Pancreas (tissue), 10 donors: ENCODE results near the gene TUBGCP2. TPM values are rescaled to one million over a fixed set of nuclear protein-coding genes. Genes with fewer than 3 reads are reported as not detected.

ENCODE experiments used
- ATAC-seq, 4 donors: fragments of 200-7000 bp; cut with Tn5 transposase; one replicate each; pipeline versions ENCODE4 v1.8.0 to v1.9.1; 2020; ENCODE audit warnings: mild to moderate bottlenecking in 4 of 4, moderate library complexity in 4 of 4
- DNase-seq, 6 donors: peaks; one replicate each; pipeline ENCODE4 v3.0.0-alpha.2; 2020
- FAIRE-seq: peaks from 2 replicates; lab custom pipeline; 2012; peaks lifted over from hg19 to GRCh38; lab: Jason Lieb, UNC
- H3K27ac ChIP-seq, 4 donors: fragments of 200-600 bp; sonication (generic); 1 replicate in 3 of 4; 2 replicates in 1 of 4; pipeline versions ENCODE4 v1.5.0 to v1.8.0; 2020
- H3K27me3 ChIP-seq, 4 donors: fragments of 200-600 bp; one replicate each; pipeline ENCODE4 v1.8.0; 2021
- H3K36me3 ChIP-seq, 3 donors: fragments of 200-600 bp; sonication (generic) in 1 of 3; one replicate each; pipeline versions ENCODE4 v1.5.0 to v1.8.0; 2020 to 2021
- H3K4me1 ChIP-seq, 3 donors: fragments of 200-600 bp; one replicate each; pipeline ENCODE4 v1.8.0; 2021
- H3K4me3 ChIP-seq, 4 donors: fragments of 200-600 bp; sonication (generic) in 2 of 4; one replicate each; pipeline versions ENCODE4 v1.5.0 to v1.8.0; 2020 to 2021
- H3K9me3 ChIP-seq, 4 donors: fragments of 200-600 bp; one replicate each; pipeline ENCODE4 v1.8.0; 2021
- CTCF ChIP-seq, 4 donors: fragments of 200-600 bp; sonication (generic) in 3 of 4; IDR thresholded peaks; one replicate each; pipeline versions ENCODE4 v1.5.0 to v1.8.0; 2021; ENCODE audit warnings: antibody characterized with exemption in 4 of 4
- WGBS, 2 donors: extraction: QIAGEN DNeasy Blood & Tissue Kit; methylation state at CpG; one replicate each; pipeline ENCODE4 v1.1.7; 2013; 5-methylcytosine and 5-hydroxymethylcytosine counted together
- intact Hi-C, 3 donors: fragments of 100-400 bp; cut with DNase I; formaldehyde crosslinking; loops; one replicate each; pipeline versions ENCODE4 v1.11.1 to v1.14.2; 2022
- polyA plus RNA-seq, 2 donors: library from polyadenylated mRNA; stranded (reverse); fragments of 200-250 nt; gene quantifications; one replicate each; pipeline ENCODE4 v1.2.3, GENCODE V29; 2013
- total RNA-seq, 6 donors: library from RNA; stranded (reverse); fragmentation: NEBNext Ultra II Directional in 4 of 6; extraction: Animal tissue kit (Norgen Biotek cat#: 25700) in 4 of 6; gene quantifications; one replicate each; pipeline versions ENCODE4 v1.2.1 to v1.2.4, GENCODE V29; 2021 to 2023
- donor health status: healthy with polysubstance abuse.
- donor health status: DM: no; HTN: no; CAD: no; lungs with moderate emphysema.
- donor health status: DM: no; HTN: no; CAD: no.
- donor health status: control.
- donor health status: control.
- donor health status: Bipolar disorder and iron deficiency.
- donor health status: DM: yes; HTN: yes; CAD: no.
- donor health status: DM: no; HTN: no; CAD: no.
- donor health status: DM: no; HTN: no; CAD: no.
- donor health status: DM: yes; HTN: yes; CAD: no.

The TUBGCP2 gene
- total and polyA plus RNA-seq, 8 donors = 23.5 to 161 (median 29.3) TPM

GRCh38 chr10:133248334-133248715, 60.3 kb downstream of the TUBGCP2 start:
- intact Hi-C loops = no loop called here
- H3K9me3 ChIP-seq = no peaks in the 10 kb centered on the region
- no peak for ATAC-seq
- no peaks in the 10 kb centered on the region for H3K36me3 ChIP-seq
- no peaks in the 10 kb centered on the region for H3K27me3 ChIP-seq
- no peak overlapping the region for H3K27ac ChIP-seq
- DNase-seq = no peak
- H3K4me3 ChIP-seq = no peak overlapping the region
- no peaks in the 10 kb centered on the region for H3K4me1 ChIP-seq
- no peak for FAIRE-seq
- WGBS, 2 donors = 89 to 95% methylated on average over 12 of the region's 12 CpGs
- no peak for TF ChIP-seq CTCF (IDR thresholded peaks at IDR 0.05)

- no peaks in the 10 kb centered on the region for H3K9me3 ChIP-seq
- no peaks in the 10 kb centered on the region for H3K4me1 ChIP-seq
- ATAC-seq (no peak), FAIRE-seq (no peak), DNase-seq (no peak)
- no peak for TF ChIP-seq CTCF (IDR thresholded peaks at IDR 0.05)
- H3K27ac ChIP-seq = no peak overlapping the region
- H3K4me3 ChIP-seq = no peak overlapping the region
- H3K27me3 ChIP-seq = no peaks in the 10 kb centered on the region
- 78 to 84% methylated on average over 31 to 36 of the region's 36 CpGs for WGBS, 2 donors
- no peaks in the 10 kb centered on the region for H3K36me3 ChIP-seq
- intact Hi-C loops = no loop called here
Observed at GRCh38 chr10:133247681-133248333, 60.9 kb downstream of the TUBGCP2 start.

GRCh38 chr10:133246236-133246626, 62.4 kb downstream of the TUBGCP2 start:
- FAIRE-seq = no peak
- intact Hi-C loops = no loop called here
- Histone ChIP-seq H3K4me1 (no peaks in the 10 kb centered on the region), H3K36me3 (no peaks in the 10 kb centered on the region), H3K4me3 (no peak overlapping the region), H3K27me3 (peaks cover 0 to 9% (median 0%) of the 10 kb centered on the region in 4 donors), H3K27ac (no peak overlapping the region), H3K9me3 (no peaks in the 10 kb centered on the region)
- ATAC-seq = no peak
- 57 to 60% methylated on average over 12 of the region's 12 CpGs for WGBS, 2 donors
- no peak for DNase-seq
- TF ChIP-seq CTCF (IDR thresholded peaks at IDR 0.05) = no peak

- intact Hi-C loops = no loop called here
- 50 to 57% methylated on average over 29 to 33 of the region's 33 CpGs for WGBS, 2 donors
- ATAC-seq = peak in 2 of 4 donors; percentile 43 to 56
- no peaks in the 10 kb centered on the region for H3K9me3 ChIP-seq
- TF ChIP-seq CTCF (IDR thresholded peaks at IDR 0.05) = no peak
- FAIRE-seq = no peak
- H3K4me1 ChIP-seq = no peaks in the 10 kb centered on the region
- no peak for DNase-seq
- H3K36me3 ChIP-seq = no peaks in the 10 kb centered on the region
- H3K4me3 ChIP-seq = no peak overlapping the region
- H3K27ac ChIP-seq = no peak overlapping the region
- peaks cover 0 to 13% (median 0%) of the 10 kb centered on the region in 4 donors for H3K27me3 ChIP-seq
Observed at GRCh38 chr10:133245439-133246235, 63.0 kb downstream of the TUBGCP2 start.

- Histone ChIP-seq H3K27me3 (peaks cover 0 to 24% (median 0%) of the 10 kb centered on the region in 4 donors), H3K36me3 (no peaks in the 10 kb centered on the region), H3K27ac (no peak overlapping the region), H3K4me1 (no peaks in the 10 kb centered on the region), H3K4me3 (no peak overlapping the region), H3K9me3 (no peaks in the 10 kb centered on the region)
- ATAC-seq (no peak), DNase-seq (no peak), FAIRE-seq (no peak)
- intact Hi-C loops = no loop called here
- no peak for TF ChIP-seq CTCF (IDR thresholded peaks at IDR 0.05)
- 53 to 55% methylated on average over 14 of the region's 14 CpGs for WGBS, 2 donors
Observed at GRCh38 chr10:133243593-133243992, 65.1 kb downstream of the TUBGCP2 start.
